NCI-H2107 treated with DMSO at 0.1 percent for 48 hours (cell line): Measurements from ENCODE around the gene ANKS1A.

ENCODE experiments used
- DNase-seq: peaks from one replicate; lab custom pipeline; 2025; ENCODE audit not compliant: unreplicated experiment; lab: John Stamatoyannopoulos, UW

Gene ANKS1A

DNA sequence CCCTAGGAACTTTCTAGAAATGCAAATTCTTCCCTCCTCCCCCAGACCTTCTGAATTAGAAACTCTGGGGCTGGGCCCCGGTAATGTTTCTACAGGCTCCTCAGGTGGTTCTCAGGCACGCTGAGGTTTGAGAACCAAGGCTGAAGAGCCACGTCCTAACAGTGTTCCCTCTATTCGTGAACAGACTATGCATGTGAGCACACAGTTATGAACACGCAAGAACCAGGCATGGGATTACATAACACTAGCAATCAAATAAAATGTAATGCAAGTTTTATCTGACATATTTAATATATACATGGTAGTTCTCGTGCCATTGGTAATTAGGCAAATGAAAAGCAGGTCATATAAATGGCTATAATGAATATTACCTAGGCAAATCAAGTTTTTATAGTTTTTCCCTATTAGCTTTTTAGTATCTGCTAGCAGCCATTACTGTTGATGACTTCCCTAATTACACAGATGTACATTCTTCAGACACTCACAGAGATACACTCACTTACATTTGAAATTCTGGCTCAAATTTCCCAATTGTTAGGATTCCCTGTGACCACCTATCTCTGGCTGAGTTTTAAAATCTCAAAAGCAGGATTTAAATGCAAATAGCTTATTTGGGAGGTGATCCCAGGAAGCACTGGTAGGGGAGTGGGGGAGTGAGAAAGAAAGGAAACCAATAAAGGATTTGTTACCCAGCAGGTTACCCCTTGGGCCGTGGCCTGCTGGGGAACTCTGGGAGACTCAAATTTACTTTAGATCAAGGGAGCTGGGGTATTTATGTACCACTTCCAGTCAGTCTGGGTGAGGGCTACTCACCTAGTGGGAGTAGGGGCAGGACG is 148.0 kb downstream of the ANKS1A start:
- DNase-seq, result no peak

DNA sequence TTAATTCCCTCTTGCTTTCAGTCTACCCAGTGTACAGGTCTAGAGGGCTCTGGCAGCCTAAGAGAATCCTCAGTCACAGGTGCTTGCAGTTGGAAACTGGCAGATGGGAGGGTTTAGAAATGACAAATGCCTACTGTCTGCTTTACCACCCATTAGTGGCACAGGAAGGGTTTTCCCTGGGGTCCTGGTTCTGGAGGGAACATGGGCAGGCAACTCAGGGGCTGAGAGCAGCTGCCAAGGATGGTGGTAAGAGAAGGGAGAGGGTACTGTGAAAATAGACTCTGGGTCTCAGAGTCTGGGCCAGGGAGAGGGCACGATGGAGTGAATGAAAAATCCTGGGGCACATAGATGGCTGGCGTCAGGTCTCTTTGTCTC is 148.6 kb downstream of the ANKS1A start:
- no peak for DNase-seq

DNA sequence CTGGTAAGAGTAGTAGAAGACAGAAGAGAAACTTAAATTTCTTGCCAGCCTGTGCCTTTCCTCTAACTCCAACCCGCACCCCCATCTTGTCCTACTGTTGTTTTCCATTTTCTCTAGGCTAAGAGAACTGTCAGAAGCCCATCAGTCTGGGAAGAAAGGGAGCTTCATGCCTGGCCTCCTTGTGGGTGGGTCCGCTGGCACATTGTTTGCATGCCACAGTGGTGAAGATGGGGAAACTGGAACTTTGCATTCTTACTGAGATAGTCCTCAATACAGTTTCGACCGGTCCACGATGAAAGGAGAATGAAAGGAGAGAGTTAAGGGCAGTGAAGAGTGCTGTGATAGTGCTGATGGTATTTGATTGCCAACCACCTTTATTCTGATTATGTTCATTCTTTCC is 149.0 kb downstream of the ANKS1A start:
- DNase-seq, result no peak

DNA sequence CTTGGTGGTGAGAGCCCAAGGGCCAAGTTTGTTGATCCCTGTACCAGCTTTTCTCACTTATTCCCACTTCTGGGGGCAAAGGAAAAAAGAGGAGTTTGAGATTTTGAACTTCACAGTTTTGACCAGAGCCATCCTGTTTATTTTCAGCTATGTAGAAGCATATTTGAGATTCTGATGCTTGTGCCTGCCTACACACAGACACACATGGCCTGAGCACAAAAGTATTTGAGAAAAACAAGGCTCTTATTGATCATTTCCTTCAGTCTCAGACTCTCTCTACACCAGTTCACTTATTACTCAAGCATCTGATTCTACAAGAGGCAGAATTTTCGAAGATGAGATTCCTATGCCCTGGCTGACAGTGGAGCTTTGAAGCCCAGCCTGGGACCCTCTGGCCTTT is 151.3 kb downstream of the ANKS1A start:
- no peak for DNase-seq

DNA sequence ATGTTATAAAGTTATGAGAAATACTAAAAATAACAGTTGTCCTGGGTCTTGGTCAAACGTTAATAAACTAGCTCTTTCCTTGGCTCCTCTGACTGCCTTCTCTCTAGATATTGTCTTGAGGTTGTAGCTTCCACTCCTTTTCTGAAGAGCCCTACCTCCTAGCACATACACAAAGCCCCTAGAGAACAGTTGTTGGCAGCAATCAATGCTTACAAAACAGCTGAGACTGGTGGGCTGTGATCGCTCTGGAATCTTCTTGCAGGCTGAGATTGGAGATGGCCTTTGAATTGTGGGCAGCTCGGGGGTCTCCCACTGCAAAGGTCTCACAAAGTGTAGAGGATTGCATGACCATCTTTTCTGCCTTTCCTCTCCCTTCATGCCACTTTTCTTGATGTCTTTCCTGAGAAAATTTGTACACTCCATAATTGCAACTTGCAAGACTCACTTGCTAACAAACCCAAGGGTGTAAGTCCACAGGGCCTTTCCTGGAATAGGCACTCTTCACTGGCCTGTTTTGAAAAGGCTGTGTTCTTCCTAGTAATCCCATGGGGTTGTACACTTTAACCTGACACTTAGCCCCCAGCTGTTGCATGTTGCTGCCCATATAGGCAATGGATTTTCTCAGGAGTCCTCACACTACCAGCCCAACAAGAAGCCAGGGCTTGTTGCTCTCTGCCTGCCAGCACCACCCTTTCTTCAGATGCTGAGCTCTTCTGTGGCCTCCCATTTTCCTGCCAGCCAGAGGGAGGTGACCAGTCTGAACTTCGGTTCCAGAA is 152.2 kb downstream of the ANKS1A start:
- no peak for DNase-seq

DNA sequence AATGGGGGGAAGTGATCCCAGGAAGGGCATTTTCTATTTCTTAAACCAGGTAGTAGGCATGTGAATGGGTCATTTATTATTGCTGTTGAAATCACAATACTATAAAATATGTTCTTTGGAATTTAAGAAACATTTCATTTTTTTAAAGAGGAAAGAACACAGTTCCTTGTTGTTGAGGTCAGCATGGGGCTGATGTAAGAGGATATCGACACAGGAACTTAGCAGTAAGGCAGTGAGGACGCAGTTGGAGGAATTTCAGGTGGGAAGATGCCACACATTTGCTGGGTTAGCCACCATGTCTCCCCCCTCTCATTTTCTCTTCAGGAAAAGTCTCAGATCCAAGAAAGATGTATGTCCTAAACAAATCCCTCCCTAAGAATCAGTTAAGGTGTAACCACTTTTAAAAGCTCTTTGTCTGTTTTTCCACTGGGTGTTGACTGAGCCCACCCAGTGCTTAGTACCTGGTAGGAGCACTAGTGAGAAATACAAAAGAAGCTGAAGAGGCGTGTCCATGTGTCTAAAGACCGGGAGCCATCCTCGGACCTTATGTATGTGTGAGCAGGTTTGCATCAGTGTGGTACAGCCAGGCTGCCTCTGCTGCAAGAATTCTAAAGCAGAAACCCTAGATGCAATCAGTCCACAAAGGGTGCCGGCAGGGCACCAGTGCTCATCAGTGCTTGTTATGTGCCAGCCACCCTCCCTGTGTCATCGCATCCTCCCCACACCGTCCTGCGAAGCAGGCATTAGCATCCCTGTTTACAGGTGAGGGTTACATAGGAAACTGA is 153.2 kb downstream of the ANKS1A start:
- no peak for DNase-seq

DNA sequence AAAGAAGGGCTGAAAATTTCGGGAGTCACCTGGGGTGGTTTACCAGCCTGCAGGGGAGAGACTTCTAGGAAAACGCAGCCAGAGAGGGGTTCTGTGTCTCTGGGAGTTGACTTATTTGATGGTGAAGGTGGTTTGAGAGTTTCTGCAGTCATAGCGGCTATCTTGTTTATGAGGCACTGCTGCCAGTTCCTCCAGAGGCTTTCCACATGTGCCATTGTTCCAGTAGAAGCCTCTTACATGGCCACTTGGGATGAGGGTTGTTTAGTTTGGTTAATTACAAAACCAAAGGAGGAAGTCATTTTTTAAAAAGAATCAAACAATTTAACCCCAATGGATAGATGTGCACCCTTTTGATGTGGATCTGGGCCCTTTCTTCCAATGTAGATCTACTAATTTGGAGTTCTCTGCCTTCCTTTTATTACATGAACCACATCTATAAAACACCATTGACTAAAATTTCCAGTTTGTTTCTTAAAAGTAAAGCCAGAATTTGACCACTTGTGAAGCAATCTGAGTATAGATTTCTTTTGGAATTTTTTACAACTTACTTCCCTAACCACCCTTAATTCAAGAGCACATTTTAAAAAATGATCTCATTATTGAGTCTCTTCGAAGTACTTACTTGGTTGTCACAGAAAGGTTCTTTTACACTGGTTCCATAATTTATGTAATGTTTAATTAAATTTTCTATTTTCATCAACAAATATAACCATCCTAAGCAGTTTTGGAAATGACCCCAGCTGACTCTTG is 154.5 kb downstream of the ANKS1A start:
- DNase-seq, result no peak

DNA sequence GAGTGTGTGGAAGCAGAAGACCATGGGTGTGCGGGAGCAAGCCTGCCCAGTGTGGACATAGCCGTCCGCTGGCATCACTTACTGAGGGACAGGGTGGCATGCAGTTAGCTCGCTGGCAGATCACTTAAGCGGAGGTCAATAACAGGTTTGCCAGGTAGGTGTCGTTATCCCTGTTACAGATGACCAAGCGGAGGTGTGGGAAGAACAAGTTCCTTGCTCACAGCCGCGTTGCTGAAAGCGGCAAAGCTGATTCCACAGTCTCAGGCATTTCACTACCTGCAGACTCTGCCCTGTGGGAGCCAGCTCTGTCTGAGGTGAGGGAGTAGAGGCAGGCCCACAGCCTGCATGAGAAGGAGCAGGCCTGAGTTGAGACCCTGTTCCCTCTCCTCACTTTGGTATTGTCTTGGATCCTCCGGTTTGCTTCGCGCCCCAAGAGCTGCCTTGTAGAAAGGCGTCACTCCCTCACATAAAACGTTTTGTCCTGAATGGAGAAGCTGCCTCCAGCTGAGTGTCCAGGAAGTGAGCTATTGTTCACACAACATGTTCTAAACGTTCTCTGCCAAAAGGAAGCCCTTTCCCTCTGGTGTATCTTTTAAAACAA is 155.2 kb downstream of the ANKS1A start:
- no peak for DNase-seq

DNA sequence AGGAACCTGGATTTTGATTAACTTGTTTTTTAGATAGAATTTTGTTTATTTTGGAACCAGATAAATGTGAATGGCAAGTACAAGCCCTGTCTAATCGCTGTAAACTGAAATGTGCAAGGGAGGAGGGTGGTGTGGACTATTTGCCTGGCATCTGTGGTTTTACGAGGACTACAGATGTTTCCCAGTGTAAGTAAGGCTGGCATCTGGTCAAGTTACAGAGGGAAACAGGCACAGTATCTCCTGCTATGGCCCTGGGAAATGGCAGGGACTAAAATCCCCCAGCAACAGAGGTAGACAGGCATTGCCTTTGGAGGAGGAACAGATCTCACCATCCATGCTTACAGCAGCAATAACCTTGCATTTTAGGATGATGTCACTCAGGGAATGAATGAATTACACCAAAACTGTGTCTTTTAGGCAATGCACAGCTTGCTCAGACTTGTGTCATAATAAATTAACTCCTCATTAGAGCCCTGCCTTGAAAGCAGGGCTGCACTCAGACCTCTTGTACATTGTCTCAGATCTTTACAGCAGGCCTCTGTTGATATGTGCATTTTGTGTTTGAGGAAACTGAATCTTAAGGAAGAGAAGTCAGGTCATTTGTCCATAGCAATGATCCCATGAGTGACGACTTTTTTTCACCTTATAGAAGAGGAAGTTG is 155.8 kb downstream of the ANKS1A start:
- DNase-seq, result no peak

DNA sequence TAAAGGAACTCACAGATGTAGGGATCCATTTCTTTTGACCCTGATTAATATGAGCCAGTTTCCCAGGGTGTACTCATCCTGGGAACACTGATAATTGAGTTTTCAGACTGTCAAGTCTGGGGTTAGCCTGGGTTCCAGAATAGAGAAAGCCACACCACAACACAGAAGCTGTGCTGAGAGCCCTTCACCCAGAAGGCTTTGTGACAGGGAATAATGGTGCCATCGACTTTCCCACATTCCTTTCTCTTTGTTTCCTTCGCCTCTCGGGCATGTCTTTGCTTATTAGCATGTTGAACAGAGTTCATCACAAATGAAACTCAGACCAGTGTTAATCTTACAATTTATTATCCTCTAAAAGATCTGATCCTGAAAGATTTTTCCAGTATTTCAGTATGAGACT is 157.0 kb downstream of the ANKS1A start:
- DNase-seq, result no peak

DNA sequence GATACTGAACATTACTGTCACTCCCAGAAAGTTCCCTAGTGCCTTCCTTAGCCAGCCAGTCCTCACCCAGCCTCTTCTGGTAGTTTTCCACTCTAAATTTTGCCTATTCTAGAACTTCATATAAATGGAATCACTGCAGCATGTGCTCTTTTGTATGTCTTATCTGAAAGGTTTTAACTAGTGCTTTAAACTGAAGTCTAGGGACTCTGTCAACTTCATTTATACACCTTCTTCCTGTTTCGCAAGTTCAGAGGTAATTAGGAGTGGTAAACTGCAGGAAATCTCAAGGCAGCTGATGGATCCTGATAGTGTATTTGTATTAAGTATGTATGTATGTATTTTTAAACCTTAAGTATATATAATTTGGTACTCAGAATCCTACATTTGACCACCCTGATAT is 157.8 kb downstream of the ANKS1A start:
- no peak for DNase-seq

DNA sequence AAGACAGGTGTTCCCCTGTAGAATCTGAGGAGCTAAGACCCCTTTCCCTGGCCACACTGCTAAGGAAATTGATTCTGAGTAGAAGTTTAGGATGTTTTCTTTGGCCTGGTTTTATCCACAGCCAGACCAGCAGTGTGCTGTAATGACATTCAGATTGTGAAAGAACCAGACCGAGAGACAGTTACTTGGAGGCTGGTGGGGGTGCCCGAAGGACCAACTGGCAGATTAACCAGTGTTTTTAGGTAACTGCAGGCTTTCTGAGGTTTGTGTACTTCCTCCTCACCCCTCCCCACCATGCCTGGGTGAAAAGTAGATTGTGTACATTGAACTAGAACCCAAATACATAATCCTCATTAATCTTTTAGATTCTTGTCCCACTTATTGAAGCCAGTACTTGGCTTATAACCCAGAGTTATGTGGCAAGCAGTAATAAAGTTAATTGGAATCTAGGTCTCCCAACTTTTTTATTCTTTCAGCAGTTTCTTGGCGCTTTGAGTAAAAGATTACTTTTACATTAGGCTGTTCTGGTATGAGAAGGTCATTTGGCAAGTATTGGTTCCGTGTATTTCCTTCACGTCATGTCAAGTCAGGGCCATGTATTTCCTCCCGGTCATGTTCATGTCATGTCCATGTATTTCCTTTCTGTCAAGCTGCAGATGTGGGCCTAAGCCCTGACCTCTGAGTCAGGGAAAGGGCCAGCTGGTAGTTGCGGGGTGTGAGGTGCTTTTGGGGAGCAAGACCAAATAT is 158.4 kb downstream of the ANKS1A start:
- no peak for DNase-seq

DNA sequence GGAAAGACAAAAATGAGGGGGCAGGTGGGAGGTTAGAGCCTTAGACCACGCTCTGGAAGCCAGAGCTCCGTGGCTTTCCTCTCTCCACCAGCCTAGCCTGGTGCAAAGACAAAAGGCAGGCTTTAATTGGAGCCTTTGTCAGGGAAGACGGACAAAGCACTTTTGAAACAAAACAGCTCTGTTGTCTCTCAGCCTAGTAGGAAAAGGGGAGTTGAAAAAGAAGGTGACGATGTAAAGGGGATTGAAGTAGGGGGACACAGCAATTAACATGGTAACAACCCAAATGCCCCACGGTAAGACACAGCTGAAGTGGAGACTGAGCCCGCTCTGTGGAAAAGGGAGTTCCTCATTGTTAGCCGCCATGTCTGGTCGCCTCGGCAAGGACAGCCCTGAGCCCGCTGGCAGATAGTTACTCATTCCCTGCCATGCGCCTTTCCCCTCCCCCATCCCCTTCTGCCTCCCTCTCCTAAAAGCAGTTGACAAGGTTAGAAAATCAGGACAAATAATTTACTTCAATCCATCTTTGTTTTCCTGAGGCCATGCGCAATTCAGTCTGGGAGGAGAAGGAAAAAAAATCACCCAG is 159.1 kb downstream of the ANKS1A start:
- no peak for DNase-seq

DNA sequence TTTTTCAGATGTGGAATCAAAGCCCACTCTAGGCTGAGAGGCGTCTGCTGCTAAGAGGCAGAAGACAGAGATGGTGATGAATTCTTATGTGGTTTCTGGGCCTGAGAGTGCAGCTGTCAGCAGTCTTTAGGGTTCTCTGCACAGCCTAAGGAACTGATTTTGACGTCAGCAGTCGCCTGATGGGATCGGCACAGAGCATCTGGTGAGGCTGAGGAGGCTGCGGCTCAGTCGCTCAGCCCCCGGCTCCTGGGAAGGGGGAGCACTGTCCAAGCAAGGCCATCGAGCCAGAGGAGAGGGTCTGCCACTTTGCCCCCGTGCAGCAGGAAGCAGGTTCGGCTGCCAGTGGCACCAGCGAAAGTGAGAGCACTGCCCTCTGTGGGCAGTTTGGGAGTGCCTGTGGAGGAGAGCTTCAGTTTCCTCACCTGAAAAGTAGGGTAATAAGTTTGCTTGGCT is 159.6 kb downstream of the ANKS1A start:
- DNase-seq, result no peak

DNA sequence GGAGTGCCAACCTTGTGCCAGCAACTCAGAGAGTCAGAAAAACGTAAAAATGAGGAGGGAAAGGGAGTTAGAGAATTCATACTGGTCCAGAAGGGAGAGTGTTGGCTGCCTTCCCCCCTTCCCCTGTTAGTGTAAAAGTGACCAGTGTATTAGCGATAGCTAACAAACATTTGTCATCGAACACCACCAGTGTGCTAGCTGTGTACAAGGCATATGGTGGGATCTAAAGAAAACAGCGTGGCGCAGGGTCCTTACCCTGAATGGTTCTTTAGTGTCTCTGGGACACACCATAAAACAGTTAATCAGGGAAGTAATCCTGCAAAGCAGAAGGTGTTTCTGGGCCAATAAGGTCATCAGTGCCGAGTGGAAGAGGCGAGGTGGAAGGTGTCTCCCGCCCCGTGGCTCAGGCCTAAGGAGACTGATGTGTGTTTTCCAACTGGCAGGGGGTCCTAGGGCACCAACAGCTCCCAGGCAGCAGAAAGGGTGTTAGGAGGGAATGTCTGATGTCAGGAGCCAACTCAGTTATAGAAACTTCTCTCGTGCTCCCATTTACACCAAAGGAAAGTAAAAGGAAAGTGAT is 160.2 kb downstream of the ANKS1A start:
- DNase-seq, result no peak

DNA sequence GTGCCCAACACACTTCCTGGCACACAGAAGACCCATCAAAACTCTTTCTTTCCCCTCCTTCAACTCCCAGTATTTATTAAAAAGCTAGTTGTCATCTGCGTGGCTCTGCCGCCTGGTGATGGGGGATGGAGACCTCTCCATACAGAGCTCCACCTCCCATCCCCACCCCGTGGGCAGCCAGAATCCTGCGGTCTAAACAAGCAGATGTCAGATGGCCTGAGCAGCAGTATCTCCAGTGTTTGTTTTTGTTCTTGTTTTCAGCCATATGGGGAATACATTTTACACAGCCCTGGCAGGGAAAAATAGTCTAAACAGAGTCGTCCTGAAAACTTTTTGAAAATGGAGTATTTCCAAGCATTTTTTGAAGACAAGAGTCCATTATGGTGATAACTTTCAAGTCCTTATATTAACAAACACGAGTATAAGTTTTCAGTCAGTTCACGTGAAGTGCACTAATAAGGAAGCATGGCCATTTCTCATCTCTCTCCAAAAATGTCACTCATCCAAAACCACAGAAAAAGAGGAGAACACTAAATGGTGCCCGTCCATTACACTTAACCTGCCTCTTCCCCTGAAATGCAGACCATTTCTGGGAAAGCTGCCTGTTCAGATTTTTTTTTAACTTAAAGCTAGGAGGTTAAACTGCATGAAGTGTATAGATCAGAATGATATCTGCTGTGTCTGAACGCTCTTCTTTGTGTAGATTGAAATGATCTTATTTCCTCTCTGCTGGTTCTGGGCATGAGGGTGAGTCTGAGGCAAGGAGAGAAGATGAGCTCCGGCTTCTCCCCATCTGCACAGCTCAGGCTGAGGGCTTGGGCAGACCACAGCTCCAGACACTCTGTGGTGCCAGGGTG is 161.1 kb downstream of the ANKS1A start:
- peak; percentile 60 for DNase-seq

DNA sequence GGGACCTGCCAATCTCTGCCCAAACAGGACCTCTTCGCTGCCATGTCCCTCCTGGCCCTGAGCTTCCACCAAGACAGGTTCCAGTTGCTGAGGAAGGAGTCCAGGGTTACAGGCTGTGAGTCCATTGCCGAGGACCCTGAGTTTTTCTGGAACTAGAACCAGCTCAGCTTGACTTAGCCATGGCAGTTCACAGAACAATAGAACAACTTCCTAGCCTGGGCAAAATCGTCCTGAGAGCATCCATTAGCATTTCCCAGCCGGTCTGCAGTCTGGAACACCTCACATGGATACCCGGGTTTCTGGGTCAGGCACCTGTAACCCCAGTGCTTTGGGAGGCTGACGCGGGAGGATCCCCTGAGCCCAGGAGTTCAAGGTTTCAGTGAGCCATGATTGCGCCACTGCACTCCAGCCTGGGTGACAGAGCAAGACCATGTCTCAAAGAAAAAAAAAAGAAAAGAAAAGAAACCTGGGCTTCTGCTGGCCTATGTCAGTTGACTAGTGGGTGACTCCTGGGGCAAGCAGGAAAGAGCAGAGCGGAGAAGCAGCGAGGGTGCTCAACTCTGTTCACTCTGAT is 161.8 kb downstream of the ANKS1A start:
- no peak for DNase-seq
